ENCODE results near the gene LRP5.
A peak's percentile ranks its signal among the peaks of the same experiment; 100 is the strongest.

The LRP5 gene

GRCh38 chr11:68345776-68346461 is 33.5 kb downstream of the LRP5 start:
- no peak overlapping the region for H3K9ac ChIP-seq (ENCODE audit: low read depth, low read length)
- H3K9me3 ChIP-seq (replicated peaks; ENCODE audit: low read length): no peaks in the 10 kb centered on the region
- peaks cover 22% of the 10 kb centered on the region for H3K4me1 ChIP-seq (ENCODE audit: control insufficient read depth, insufficient read depth, low read length)
- H3K27me3 ChIP-seq (ENCODE audit: control insufficient read depth, insufficient read depth, low read length): no peaks in the 10 kb centered on the region
- H3K4me2 ChIP-seq (ENCODE audit: low read length): peak overlapping the region; percentile 42
- no peak overlapping the region for H3K4me3 ChIP-seq (ENCODE audit: low read length)
- H3K36me3 ChIP-seq (ENCODE audit: insufficient read depth, low read length): no peaks in the 10 kb centered on the region

- Histone ChIP-seq H3K4me3 (ENCODE audit: low read length) (no peak overlapping the region), H3K36me3 (ENCODE audit: insufficient read depth, low read length) (no peaks in the 10 kb centered on the region), H3K4me2 (ENCODE audit: low read length) (peak overlapping the region; percentile 42), H3K27me3 (ENCODE audit: control insufficient read depth, insufficient read depth, low read length) (no peaks in the 10 kb centered on the region), H3K4me1 (ENCODE audit: control insufficient read depth, insufficient read depth, low read length) (peaks cover 17% of the 10 kb centered on the region), H3K9ac (ENCODE audit: low read depth, low read length) (no peak overlapping the region), H3K9me3 (replicated peaks; ENCODE audit: low read length) (no peaks in the 10 kb centered on the region)
These were observed 34.0 kb downstream of the LRP5 start for GRCh38 chr11:68346462-68346790.

- H3K4me2 ChIP-seq (ENCODE audit: low read length): no peak overlapping the region
- no peak overlapping the region for H3K9ac ChIP-seq (ENCODE audit: low read depth, low read length)
- H3K36me3 ChIP-seq (ENCODE audit: insufficient read depth, low read length): no peaks in the 10 kb centered on the region
- peaks cover 8% of the 10 kb centered on the region for H3K4me1 ChIP-seq (ENCODE audit: control insufficient read depth, insufficient read depth, low read length)
- H3K4me3 ChIP-seq (ENCODE audit: low read length): no peak overlapping the region
- no peaks in the 10 kb centered on the region for H3K9me3 ChIP-seq (replicated peaks; ENCODE audit: low read length)
- no peaks in the 10 kb centered on the region for H3K27me3 ChIP-seq (ENCODE audit: control insufficient read depth, insufficient read depth, low read length)
These were observed 35.0 kb downstream of the LRP5 start for GRCh38 chr11:68347345-68347744.

- no peaks in the 10 kb centered on the region for H3K36me3 ChIP-seq (ENCODE audit: insufficient read depth, low read length)
- no peak overlapping the region for H3K4me3 ChIP-seq (ENCODE audit: low read length)
- H3K4me1 ChIP-seq (ENCODE audit: control insufficient read depth, insufficient read depth, low read length): peaks cover 3% of the 10 kb centered on the region
These were observed 35.5 kb downstream of the LRP5 start for GRCh38 chr11:68347841-68348240.

GRCh38 chr11:68349461-68350249 is 37.3 kb downstream of the LRP5 start:
- H3K4me2 ChIP-seq (ENCODE audit: low read length): no peak overlapping the region
- peaks cover 14% of the 10 kb centered on the region for H3K4me1 ChIP-seq (ENCODE audit: control insufficient read depth, insufficient read depth, low read length)
- no peak overlapping the region for H3K9ac ChIP-seq (ENCODE audit: low read depth, low read length)
- no peaks in the 10 kb centered on the region for H3K27me3 ChIP-seq (ENCODE audit: control insufficient read depth, insufficient read depth, low read length)
- H3K36me3 ChIP-seq (ENCODE audit: insufficient read depth, low read length): no peaks in the 10 kb centered on the region
- H3K4me3 ChIP-seq (ENCODE audit: low read length): no peak overlapping the region
- H3K9me3 ChIP-seq (replicated peaks; ENCODE audit: low read length): no peaks in the 10 kb centered on the region

More at GRCh38 chr11:68347841-68348240, 35.5 kb downstream of the LRP5 start:
- no peaks in the 10 kb centered on the region for H3K9me3 ChIP-seq (replicated peaks; ENCODE audit: low read length)
- H3K9ac ChIP-seq (ENCODE audit: low read depth, low read length): no peak overlapping the region
- H3K4me2 ChIP-seq (ENCODE audit: low read length): no peak overlapping the region
- no peaks in the 10 kb centered on the region for H3K27me3 ChIP-seq (ENCODE audit: control insufficient read depth, insufficient read depth, low read length)

GRCh38 chr11:68350759-68351449 is 38.5 kb downstream of the LRP5 start:
- Histone ChIP-seq H3K27me3 (ENCODE audit: control insufficient read depth, insufficient read depth, low read length) (no peaks in the 10 kb centered on the region), H3K4me3 (ENCODE audit: low read length) (no peak overlapping the region), H3K4me2 (ENCODE audit: low read length) (no peak overlapping the region), H3K36me3 (ENCODE audit: insufficient read depth, low read length) (no peaks in the 10 kb centered on the region), H3K9me3 (replicated peaks; ENCODE audit: low read length) (no peaks in the 10 kb centered on the region), H3K9ac (ENCODE audit: low read depth, low read length) (no peak overlapping the region), H3K4me1 (ENCODE audit: control insufficient read depth, insufficient read depth, low read length) (peaks cover 24% of the 10 kb centered on the region)

GRCh38 chr11:68351450-68352275 is 39.3 kb downstream of the LRP5 start:
- H3K4me3 ChIP-seq (ENCODE audit: low read length): no peak overlapping the region
- H3K4me1 ChIP-seq (ENCODE audit: control insufficient read depth, insufficient read depth, low read length): peaks cover 24% of the 10 kb centered on the region
- no peaks in the 10 kb centered on the region for H3K9me3 ChIP-seq (replicated peaks; ENCODE audit: low read length)
- H3K27me3 ChIP-seq (ENCODE audit: control insufficient read depth, insufficient read depth, low read length): no peaks in the 10 kb centered on the region
- H3K4me2 ChIP-seq (ENCODE audit: low read length): no peak overlapping the region
- no peak overlapping the region for H3K9ac ChIP-seq (ENCODE audit: low read depth, low read length)
- H3K36me3 ChIP-seq (ENCODE audit: insufficient read depth, low read length): no peaks in the 10 kb centered on the region

GRCh38 chr11:68352591-68352990 is 40.2 kb downstream of the LRP5 start:
- Histone ChIP-seq H3K36me3 (ENCODE audit: insufficient read depth, low read length) (no peaks in the 10 kb centered on the region), H3K4me2 (ENCODE audit: low read length) (no peak overlapping the region), H3K4me1 (ENCODE audit: control insufficient read depth, insufficient read depth, low read length) (peaks cover 24% of the 10 kb centered on the region), H3K9me3 (replicated peaks; ENCODE audit: low read length) (no peaks in the 10 kb centered on the region), H3K4me3 (ENCODE audit: low read length) (no peak overlapping the region), H3K9ac (ENCODE audit: low read depth, low read length) (no peak overlapping the region), H3K27me3 (ENCODE audit: control insufficient read depth, insufficient read depth, low read length) (no peaks in the 10 kb centered on the region)

- Histone ChIP-seq H3K4me3 (ENCODE audit: low read length) (no peak overlapping the region), H3K9me3 (replicated peaks; ENCODE audit: low read length) (no peaks in the 10 kb centered on the region), H3K36me3 (ENCODE audit: insufficient read depth, low read length) (no peaks in the 10 kb centered on the region), H3K9ac (ENCODE audit: low read depth, low read length) (no peak overlapping the region), H3K4me1 (ENCODE audit: control insufficient read depth, insufficient read depth, low read length) (peaks cover 24% of the 10 kb centered on the region), H3K4me2 (ENCODE audit: low read length) (no peak overlapping the region), H3K27me3 (ENCODE audit: control insufficient read depth, insufficient read depth, low read length) (no peaks in the 10 kb centered on the region)
These were observed 40.7 kb downstream of the LRP5 start for GRCh38 chr11:68353118-68353517.

GRCh38 chr11:68353669-68354068 is 41.3 kb downstream of the LRP5 start:
- Histone ChIP-seq H3K4me1 (ENCODE audit: control insufficient read depth, insufficient read depth, low read length) (peaks cover 24% of the 10 kb centered on the region), H3K36me3 (ENCODE audit: insufficient read depth, low read length) (no peaks in the 10 kb centered on the region), H3K4me2 (ENCODE audit: low read length) (peak overlapping the region; percentile 65), H3K27me3 (ENCODE audit: control insufficient read depth, insufficient read depth, low read length) (no peaks in the 10 kb centered on the region), H3K4me3 (ENCODE audit: low read length) (no peak overlapping the region), H3K9me3 (replicated peaks; ENCODE audit: low read length) (no peaks in the 10 kb centered on the region), H3K9ac (ENCODE audit: low read depth, low read length) (peak overlapping the region; percentile 1)
